HCT116 (cell line): ENCODE results near the gene IL20. TPM values are rescaled to one million over a fixed set of nuclear protein-coding genes. Genes with fewer than 3 reads are reported as not detected.

Source experiments
- ATAC-seq: fragments of 200-7000 bp; cut with Tn5 transposase; 2 replicates; pipeline ENCODE4 v1.9.1; 2020; ENCODE audit warnings: mild to moderate bottlenecking, moderate library complexity
- BruUV-seq: library from RNA; stranded (reverse); fragments of 400-500 nt; replicated peaks from 2 replicates; lab custom pipeline; 2021; lab: Mats Ljungman, UMichigan
- CTCF ChIA-PET: fragments of 300-600 bp; sonication (Branson Sonifier 250); formaldehyde crosslinking; loops from one replicate; lab custom pipeline; 2021; ENCODE audit warnings: antibody characterized with exemption; lab: Charles Lee
- POLR2A ChIA-PET: fragments of 300-600, 350-600 bp; sonication (Branson Sonifier 250); formaldehyde crosslinking; loops from one replicate; lab custom pipeline; 2021; ENCODE audit warnings: antibody characterized with exemption; lab: Charles Lee
- RAD21 ChIA-PET, 2 experiments: fragments of 300-600 bp; sonication (Branson Sonifier 250); formaldehyde crosslinking; loops; one replicate each; lab custom pipeline; 2023; ENCODE audit warnings: low total read pairs in 2 of 2; ENCODE audit not compliant: uncharacterized antibody in 2 of 2, unreplicated experiment in 2 of 2, low non-redundant PET in 1 of 2; lab: Charles Lee
- DNase-seq: peaks from one replicate; pipeline ENCODE4 v3.0.0-alpha.2; 2010; ENCODE audit warnings: low read depth, low spot score
- H2AFZ ChIP-seq: fragments of 200-600 bp; shearing (Covaris generic), sonication (generic); 2 replicates; pipeline ENCODE4 v1.6.1; 2017; ENCODE audit warnings: low read depth, mixed run types, mixed read lengths, antibody characterized with exemption, low read length; ENCODE audit not compliant: poor library complexity, severe bottlenecking
- H3K27ac ChIP-seq: 2 replicates; pipeline ENCODE4 v1.5.1; 2012; ENCODE audit warnings: low read depth, low read length
- H3K27me3 ChIP-seq: fragments of 200-600 bp; sonication (generic); 2 replicates; pipeline ENCODE4 v1.6.1; 2016; ENCODE audit warnings: mixed run types, low read length, mixed read lengths; ENCODE audit not compliant: insufficient read depth
- H3K36me3 ChIP-seq, 2 experiments: fragments of 200-500 bp in 1 of 2; fragments of 200-600 bp in 1 of 2; sonication (Bioruptor generic) in 1 of 2; sonication (generic) in 1 of 2; 2 replicates each; pipeline versions ENCODE4 v1.5.1 to v1.6.1; 2014 to 2016; ENCODE audit warnings: low read length in 2 of 2, inconsistent platforms in 1 of 2, mixed read lengths in 1 of 2, mixed run types in 1 of 2; ENCODE audit not compliant: insufficient read depth in 2 of 2, control insufficient read depth in 1 of 2
- H3K4me1 ChIP-seq, 2 experiments: fragments of 200-600 bp in 1 of 2; sonication (generic) in 1 of 2; 2 replicates each; pipeline versions ENCODE4 v1.5.1 to v1.6.1; 2012 to 2017; ENCODE audit warnings: low read length in 2 of 2, inconsistent platforms in 1 of 2, mild to moderate bottlenecking in 1 of 2, mixed read lengths in 1 of 2, mixed run types in 1 of 2, moderate library complexity in 1 of 2; ENCODE audit not compliant: insufficient read depth in 2 of 2, control insufficient read depth in 1 of 2
- H3K4me2 ChIP-seq: fragments of 200-600 bp; sonication (generic); 2 replicates; pipeline ENCODE4 v1.6.1; 2017; ENCODE audit warnings: mixed run types, low read length, mixed read lengths
- H3K4me3 ChIP-seq, 2 experiments: fragments of 200-600 bp in 1 of 2; sonication (generic) in 1 of 2; replicated peaks in 1 of 2; 2 replicates each; pipeline ENCODE4 v1.5.1; 2011 to 2016; ENCODE audit warnings: low read length in 2 of 2, control low read depth in 1 of 2, low read depth in 1 of 2, mild to moderate bottlenecking in 1 of 2, mixed read lengths in 1 of 2, mixed run types in 1 of 2
- H3K79me2 ChIP-seq: fragments of 200-600 bp; sonication (generic); 2 replicates; pipeline ENCODE4 v1.6.1; 2017; ENCODE audit warnings: mild to moderate bottlenecking, mixed run types, low read length, moderate library complexity, mixed read lengths; ENCODE audit not compliant: insufficient read depth
- H3K9ac ChIP-seq: fragments of 200-600 bp; sonication (generic); 2 replicates; pipeline ENCODE4 v1.6.1; 2016; ENCODE audit warnings: low read length, mixed read lengths
- H3K9me2 ChIP-seq: fragments of 200-600 bp; sonication (generic), shearing (Covaris generic); 2 replicates; pipeline ENCODE4 v1.6.1; 2017; ENCODE audit warnings: mixed run types, mild to moderate bottlenecking, moderate library complexity; ENCODE audit not compliant: insufficient read depth
- H3K9me3 ChIP-seq, 2 experiments: fragments of 200-500 bp in 1 of 2; fragments of 200-600 bp in 1 of 2; sonication (Bioruptor generic) in 1 of 2; sonication (generic) in 1 of 2; 2 replicates each; pipeline ENCODE4 v1.6.1; 2014 to 2017; ENCODE audit warnings: low read length in 2 of 2, mixed read lengths in 2 of 2, inconsistent platforms in 1 of 2, low read depth in 1 of 2, mild to moderate bottlenecking in 1 of 2, mixed run types in 1 of 2, moderate library complexity in 1 of 2; ENCODE audit not compliant: control insufficient read depth in 1 of 2, insufficient read depth in 1 of 2
- H4K20me1 ChIP-seq: fragments of 200-600 bp; sonication (generic), shearing (Covaris generic); 2 replicates; pipeline ENCODE4 v1.6.1; 2017; ENCODE audit warnings: mixed run types, mild to moderate bottlenecking, moderate library complexity; ENCODE audit not compliant: insufficient read depth
- ATF3 ChIP-seq: IDR thresholded peaks from 2 replicates; pipeline ENCODE4 v1.6.1; 2012
- CBX3 ChIP-seq: IDR thresholded peaks from 2 replicates; pipeline ENCODE4 v1.6.1; 2012; ENCODE audit warnings: low read depth
- CEBPB ChIP-seq: IDR thresholded peaks from 2 replicates; pipeline ENCODE4 v1.6.1; 2012; ENCODE audit warnings: low read depth
- EGR1 ChIP-seq: IDR thresholded peaks from 2 replicates; pipeline ENCODE4 v1.6.1; 2012; ENCODE audit warnings: low read depth
- EZH2phosphoT487 ChIP-seq: fragments of 200-600 bp; IDR thresholded peaks from 2 replicates; pipeline ENCODE4 v1.6.1; 2018; ENCODE audit warnings: antibody characterized with exemption, borderline replicate concordance
- MAX ChIP-seq: IDR thresholded peaks from 2 replicates; pipeline ENCODE4 v1.6.1; 2012
- POLR2A ChIP-seq: IDR thresholded peaks from 2 replicates; pipeline ENCODE4 v1.7.0; 2011; ENCODE audit warnings: borderline replicate concordance; ENCODE audit not compliant: insufficient read depth, insufficient read length; ENCODE audit errors: extremely low read depth
- POLR2AphosphoS5 ChIP-seq: IDR thresholded peaks from 2 replicates; pipeline ENCODE4 v1.6.1; 2011; ENCODE audit warnings: mild to moderate bottlenecking, low read depth, low read length, moderate library complexity
- REST ChIP-seq: IDR thresholded peaks from 2 replicates; pipeline ENCODE4 v1.6.1; 2012; ENCODE audit warnings: low read depth
- SIN3A ChIP-seq: IDR thresholded peaks from 2 replicates; pipeline ENCODE4 v1.6.1; 2012; ENCODE audit warnings: low read depth
- ZNF274 ChIP-seq: fragments of 200-500 bp; sonication (Bioruptor generic); IDR thresholded peaks from 2 replicates; pipeline ENCODE4 v1.6.1; 2014; ENCODE audit warnings: mild to moderate bottlenecking, low read depth, low read length, inconsistent platforms
- intact Hi-C: fragments of 100-400 bp; cut with micrococcal nuclease; formaldehyde crosslinking; loops from 2 replicates; pipeline ENCODE4 v1.10.0; 2022
- total RNA-seq: library from RNA; stranded (reverse); gene quantifications from one replicate; pipeline ENCODE4 v1.2.1, GENCODE V29; 2021; ENCODE audit not compliant: unreplicated experiment

The IL20 gene
- total RNA-seq, 1 experiment from 2014 or later, result not detected

- Histone ChIP-seq H3K4me1 (no peaks in the 10 kb centered on the region), H3K27ac (no peak overlapping the region), H3K36me3 (no peaks in the 10 kb centered on the region), H2AFZ (no peak overlapping the region), H3K9me3 (no peaks in the 10 kb centered on the region), H3K9ac (no peak overlapping the region), H3K9me2 (no peaks in the 10 kb centered on the region), H3K4me2 (no peak overlapping the region), H3K79me2 (no peaks in the 10 kb centered on the region), H3K27me3 (peaks cover 16% of the 10 kb centered on the region; the same call in 1 of the 2 replicates), H3K4me3 (no peak overlapping the region), H4K20me1 (no peaks in the 10 kb centered on the region)
- CTCF ChIA-PET, result interaction anchor here (0.8 kb wide), 1 partner anchor 70 kb away, joined by 3 read pairs; no protein-coding TSS in a partner anchor
- intact Hi-C loops, result no loop called here
- no peak for TF ChIP-seq ATF3
- TF ChIP-seq EZH2phosphoT487, result no peak
- no peak for TF ChIP-seq MAX
- no peak for TF ChIP-seq EGR1
- no peak for TF ChIP-seq SIN3A
- TF ChIP-seq REST, result no peak
- TF ChIP-seq POLR2AphosphoS5, result no peak
- no peak for TF ChIP-seq POLR2A
- TF ChIP-seq CEBPB, result no peak
- no peak for TF ChIP-seq CBX3
- TF ChIP-seq ZNF274, result no peak
- RAD21 ChIA-PET, result no interaction called here
- no peak for ATAC-seq
- BruUV-seq, result no TSS peak
- DNase-seq, result no peak
- POLR2A ChIA-PET, result no interaction called here
Observed at GRCh38 chr1:206841609-206842323, 23.7 kb upstream of the IL20 start.
